Measurements from ENCODE around the gene TDRD3.

- TF ChIP-seq POLR2AphosphoS5 (IDR thresholded peaks at IDR 0.05; ENCODE audit: borderline replicate concordance, low read depth, low read length) (no peak), EZH2 (IDR thresholded peaks at IDR 0.05) (no peak)
Observed at GRCh38 chr13:60355056-60355455, 42.0 kb upstream of the TDRD3 start.
